GM10266 (cell line): Measurements from ENCODE around the gene TUBB4A.
A peak's percentile ranks its signal among the peaks of the same experiment; 100 is the strongest.

Experiments
- DNase-seq: peaks from one replicate; pipeline ENCODE4 v3.0.0; 2012; ENCODE audit errors: extremely low spot score
- TF ChIP-seq, protein P1 (sequence below): IDR thresholded peaks from 2 replicates; pipeline ENCODE4 v1.5.1; 2012; ENCODE audit warnings: mild to moderate bottlenecking, low read depth; ENCODE audit not compliant: control insufficient read depth, insufficient read depth; ENCODE audit errors: missing control alignments

Gene TUBB4A

GRCh38 chr19:6490134-6490533 is 12.0 kb downstream of the TUBB4A start:
- TF ChIP-seq, protein P1, sequence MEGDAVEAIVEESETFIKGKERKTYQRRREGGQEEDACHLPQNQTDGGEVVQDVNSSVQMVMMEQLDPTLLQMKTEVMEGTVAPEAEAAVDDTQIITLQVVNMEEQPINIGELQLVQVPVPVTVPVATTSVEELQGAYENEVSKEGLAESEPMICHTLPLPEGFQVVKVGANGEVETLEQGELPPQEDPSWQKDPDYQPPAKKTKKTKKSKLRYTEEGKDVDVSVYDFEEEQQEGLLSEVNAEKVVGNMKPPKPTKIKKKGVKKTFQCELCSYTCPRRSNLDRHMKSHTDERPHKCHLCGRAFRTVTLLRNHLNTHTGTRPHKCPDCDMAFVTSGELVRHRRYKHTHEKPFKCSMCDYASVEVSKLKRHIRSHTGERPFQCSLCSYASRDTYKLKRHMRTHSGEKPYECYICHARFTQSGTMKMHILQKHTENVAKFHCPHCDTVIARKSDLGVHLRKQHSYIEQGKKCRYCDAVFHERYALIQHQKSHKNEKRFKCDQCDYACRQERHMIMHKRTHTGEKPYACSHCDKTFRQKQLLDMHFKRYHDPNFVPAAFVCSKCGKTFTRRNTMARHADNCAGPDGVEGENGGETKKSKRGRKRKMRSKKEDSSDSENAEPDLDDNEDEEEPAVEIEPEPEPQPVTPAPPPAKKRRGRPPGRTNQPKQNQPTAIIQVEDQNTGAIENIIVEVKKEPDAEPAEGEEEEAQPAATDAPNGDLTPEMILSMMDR, result no peak
- DNase-seq, result no peak

GRCh38 chr19:6489278-6490061 is 12.6 kb downstream of the TUBB4A start:
- DNase-seq, result peak; percentile 84
- TF ChIP-seq, protein P1, result no peak

DNA sequence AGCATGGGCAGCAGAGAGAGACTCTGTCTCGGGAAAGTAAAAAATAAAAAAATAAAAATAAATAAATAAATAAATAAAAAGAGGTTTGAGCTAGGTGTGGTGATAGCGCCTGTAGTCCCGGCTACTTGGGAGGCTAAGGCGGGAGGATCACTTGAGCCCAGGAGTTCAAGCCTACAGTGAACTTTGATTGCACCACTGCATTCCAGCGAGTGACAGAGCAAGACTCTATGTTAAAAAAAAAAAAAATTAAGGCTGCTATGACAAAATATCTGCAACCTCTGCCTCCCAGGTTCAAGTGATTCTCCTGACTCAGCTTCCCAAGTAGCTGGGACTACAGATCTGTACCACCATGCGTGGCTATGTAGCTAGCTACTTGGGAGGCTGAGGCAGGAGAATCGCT is 17.3 kb downstream of the TUBB4A start:
- no peak for DNase-seq
- TF ChIP-seq, protein P1, result no peak

DNA sequence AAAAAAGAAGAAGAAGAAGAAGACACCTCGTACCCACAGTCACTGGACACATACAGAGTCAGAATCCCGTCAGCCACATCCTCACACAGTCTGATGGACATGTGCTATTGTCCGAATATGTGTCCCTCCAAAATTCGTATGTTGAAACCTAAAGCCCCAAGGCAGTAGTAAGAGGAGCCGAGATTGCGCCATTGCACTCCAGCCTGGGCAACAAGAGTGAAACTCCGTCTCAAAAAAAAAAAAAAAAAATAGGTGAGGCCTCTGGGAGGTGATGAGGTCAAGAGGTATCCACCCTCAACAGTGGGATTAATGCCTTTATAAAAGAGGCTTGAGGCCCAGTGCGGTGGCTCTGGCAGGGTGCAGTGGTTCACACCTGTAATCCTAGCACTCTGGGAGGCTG is 17.9 kb downstream of the TUBB4A start:
- TF ChIP-seq, protein P1, result no peak

DNA sequence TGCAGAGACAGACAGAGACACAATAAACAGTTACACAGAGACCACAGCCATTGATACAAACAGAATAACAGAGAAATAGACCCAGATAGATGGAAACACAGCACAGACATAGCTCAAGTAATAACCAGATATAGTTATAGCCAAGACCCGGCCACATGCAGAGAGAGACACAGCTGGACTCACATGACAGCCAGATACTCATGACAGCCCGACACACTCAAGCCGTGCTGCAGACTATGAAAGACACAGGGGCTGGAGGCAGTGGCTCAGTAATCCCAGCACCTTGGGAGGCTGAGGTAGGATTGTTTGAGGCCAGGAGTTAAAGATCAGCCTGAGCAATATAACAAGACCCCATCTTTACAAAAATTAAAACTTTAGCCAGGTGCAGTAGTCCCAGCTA is 18.9 kb downstream of the TUBB4A start:
- no peak for DNase-seq
- TF ChIP-seq, protein P1, result no peak

More for the DNA sequence above, 17.9 kb downstream of the TUBB4A start:
- no peak for DNase-seq

DNA sequence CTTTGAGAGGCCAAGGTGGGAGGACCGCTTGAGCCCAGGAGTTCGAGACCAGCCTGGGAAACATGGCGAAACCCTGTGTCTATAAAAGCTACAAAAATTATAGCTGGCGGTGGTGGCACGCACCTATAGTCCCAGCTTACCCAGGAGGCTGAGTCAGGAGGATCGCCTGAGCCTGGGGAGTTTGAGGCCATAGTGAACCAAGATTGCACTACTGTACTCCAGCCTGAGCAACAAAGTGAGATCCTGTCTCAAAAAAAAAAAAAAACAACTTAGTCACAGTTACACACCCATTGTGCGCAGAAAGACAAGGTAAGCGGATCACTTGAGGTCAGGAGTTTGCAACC is 19.8 kb downstream of the TUBB4A start:
- no peak for DNase-seq
- TF ChIP-seq, protein P1, result no peak

- DNase-seq, result peak; percentile 83
- TF ChIP-seq, protein P1, result peak; percentile 78
Measured at GRCh38 chr19:6481541-6482342, 20.4 kb downstream of the TUBB4A start, which contains the start of gene DENND1C. TSS of gene DENND1C (minus strand) at chr19:6481787. CDS start at chr19:6481695, 92 bp downstream.
